Activated CD4-positive, CD25-positive, alpha-beta regulatory T cell treated with anti-CD3 and anti-CD28 coated beads, Interleukin-2, amount 50 U/mL, for 16 hours (primary cell): ENCODE measurements around the gene PADI2.
"Not testable (repeated sequence)": the region's sequence is repeated elsewhere in the genome, so short reads cannot be mapped to it uniquely, and the experiment has no call there.

ENCODE experiments used
- DNase-seq: peaks from one replicate; pipeline ENCODE4 v3.0.0-alpha.2; 2020; ENCODE audit warnings: low read depth, low spot score

The PADI2 gene

GRCh38 chr1:17084787-17085186 is 34.5 kb downstream of the PADI2 start:
- no peak for DNase-seq

GRCh38 chr1:17082761-17083160 is 36.5 kb downstream of the PADI2 start:
- no peak for DNase-seq

DNA sequence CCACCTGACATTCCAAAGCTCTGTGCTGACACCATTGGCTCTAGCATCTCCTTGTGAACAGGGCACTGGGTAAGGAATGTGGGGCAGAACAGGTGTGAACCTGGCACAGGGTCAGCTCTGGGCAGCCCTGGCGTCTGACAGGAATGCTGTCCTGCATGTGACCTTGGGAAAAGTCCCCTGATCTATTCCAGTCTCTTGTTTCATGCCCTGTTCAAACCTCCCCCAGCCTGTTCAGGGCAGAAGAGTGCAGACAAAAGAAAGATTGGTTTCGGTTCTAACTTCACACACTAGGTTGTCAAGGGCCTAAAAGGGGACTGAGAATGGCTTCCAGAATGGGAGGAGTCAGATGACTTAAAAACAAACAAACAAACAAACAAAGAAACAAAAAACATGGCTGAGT is 37.8 kb downstream of the PADI2 start:
- DNase-seq: no peak

DNA sequence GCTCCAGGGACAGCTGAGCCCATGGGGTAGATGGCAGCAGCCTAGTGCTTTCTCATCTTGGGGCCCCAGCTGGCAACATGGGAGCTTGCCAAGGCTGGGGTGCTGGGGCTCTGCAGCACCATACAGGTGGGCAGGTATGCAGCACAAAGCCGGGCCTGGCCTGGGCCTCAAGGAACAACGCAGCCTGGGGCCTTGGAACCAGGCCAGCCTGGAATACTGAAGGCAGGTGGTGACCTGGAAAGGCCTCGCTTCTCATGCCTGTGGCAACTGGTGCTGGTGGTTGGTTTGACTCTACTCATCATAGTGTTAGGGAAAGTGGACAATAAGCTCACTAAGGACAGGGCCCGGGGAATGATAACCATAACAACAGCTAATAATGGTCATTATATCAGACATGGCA is 38.4 kb downstream of the PADI2 start:
- no peak for DNase-seq

GRCh38 chr1:17080085-17080759 is 39.0 kb downstream of the PADI2 start:
- DNase-seq: no peak

DNA sequence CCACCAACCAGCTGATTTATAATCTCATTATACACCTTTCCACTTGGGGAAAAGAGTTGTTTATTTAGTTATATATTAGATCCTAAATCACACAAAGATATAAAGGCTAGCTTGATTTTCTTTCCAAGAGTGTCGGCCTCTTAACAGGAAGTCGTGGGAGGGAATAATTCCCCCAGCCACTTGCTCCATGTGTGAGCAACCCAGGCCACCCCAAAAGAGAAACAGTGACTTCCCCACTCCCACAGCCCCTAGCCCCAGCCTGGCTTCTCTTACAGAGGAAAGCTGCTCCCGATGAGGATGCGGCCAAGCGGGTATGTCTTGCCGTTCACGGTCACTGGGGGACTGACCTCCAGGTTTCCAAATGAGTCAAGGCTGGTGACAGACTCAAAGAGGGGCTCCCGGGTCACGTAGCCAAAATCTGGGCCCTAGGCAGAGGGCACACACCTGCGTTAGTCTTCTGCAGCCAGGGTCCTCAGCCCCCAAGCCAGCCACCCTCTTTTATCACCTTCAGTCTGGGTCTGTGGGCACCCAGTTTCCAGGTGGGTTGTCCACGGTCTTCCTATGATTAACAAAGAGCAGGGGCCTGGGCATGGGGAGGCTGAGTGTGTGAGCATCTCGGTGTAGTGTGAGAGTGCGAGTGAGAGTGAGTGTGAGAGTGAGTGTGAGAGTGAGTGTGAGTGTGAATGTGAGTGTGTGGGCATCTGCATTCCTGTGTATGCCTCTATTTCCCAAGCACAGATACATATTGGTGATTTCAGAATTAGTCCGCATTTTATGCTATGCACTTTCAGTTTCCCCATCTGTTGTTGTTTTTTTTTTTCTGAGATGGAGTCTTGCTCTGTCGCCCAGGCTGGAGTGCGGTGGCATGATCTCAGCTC is 40.0 kb downstream of the PADI2 start:
- no peak for DNase-seq

- no peak for DNase-seq
Measured at GRCh38 chr1:17075470-17076255, 43.6 kb downstream of the PADI2 start.

DNA sequence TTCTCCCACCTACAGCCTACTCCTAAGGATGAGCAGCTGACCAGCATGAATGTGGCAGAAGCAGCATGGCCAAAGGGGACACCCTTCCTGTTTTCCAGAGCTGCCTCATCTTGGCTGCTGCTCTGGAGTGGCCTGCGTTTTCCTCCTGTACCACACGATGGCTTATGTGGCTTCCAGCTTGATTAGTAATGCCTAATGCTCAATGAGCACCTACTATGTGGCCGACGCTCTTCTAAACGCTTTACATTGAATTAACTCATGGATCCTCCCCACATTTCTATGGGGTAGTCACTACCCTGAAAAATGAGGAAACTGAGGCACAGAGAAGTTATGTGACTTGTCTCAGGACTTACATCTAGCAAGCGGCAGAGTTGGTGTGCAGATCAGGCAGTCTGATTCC is 47.5 kb downstream of the PADI2 start:
- DNase-seq: no peak

DNA sequence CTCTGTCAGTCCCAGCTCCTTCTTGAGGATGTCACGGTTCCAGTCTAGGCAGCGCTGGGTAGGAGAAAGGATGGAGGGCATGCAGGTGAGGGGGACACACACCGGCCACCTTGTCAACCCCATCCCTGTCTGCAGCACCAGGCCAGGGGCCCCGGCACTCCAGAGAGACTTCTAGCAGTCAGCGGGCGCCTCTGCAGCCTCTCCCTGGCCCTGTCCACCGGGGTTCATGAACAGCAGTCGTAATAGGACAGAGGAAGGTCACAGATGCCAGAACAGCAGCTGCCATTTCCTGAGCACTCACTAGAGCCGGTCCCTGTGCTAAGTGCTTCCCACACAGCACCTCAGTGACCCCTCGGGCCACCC is 49.1 kb downstream of the PADI2 start:
- no peak for DNase-seq

DNA sequence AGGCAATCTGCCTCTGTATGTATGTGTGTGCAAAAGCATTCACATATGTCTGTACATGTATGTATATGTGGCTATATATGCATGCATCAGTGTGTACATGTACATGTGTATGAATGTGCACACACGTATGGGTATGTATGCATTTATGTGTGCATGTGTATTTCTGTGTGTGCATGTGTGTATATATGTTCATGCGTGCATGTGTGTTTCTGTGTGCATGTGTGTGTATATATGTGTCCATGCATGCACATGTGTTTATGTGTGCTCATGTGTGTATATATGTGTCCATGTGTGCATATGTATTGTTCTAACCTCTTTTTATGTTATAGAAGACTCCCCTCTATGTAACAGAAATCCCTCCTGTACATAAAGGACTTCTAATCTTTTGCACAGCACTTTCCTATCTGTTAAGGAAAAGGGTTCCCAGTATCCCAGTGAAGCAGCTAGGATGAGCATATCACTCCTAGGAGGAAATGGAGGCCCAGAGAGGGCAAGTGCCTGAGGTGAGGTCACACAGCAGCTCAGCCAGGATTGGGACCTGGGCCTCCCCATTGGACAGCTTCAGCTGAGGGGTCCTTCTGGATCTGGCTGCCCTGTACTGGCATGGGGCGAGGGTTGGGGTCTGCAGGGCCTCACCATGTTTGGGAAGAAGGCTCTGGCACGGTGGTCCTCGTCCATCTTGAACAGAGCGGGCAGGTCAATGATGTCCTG is 49.6 kb downstream of the PADI2 start:
- no peak for DNase-seq

- DNase-seq: no peak
Measured at GRCh38 chr1:17068789-17069188, 50.5 kb downstream of the PADI2 start.

DNA sequence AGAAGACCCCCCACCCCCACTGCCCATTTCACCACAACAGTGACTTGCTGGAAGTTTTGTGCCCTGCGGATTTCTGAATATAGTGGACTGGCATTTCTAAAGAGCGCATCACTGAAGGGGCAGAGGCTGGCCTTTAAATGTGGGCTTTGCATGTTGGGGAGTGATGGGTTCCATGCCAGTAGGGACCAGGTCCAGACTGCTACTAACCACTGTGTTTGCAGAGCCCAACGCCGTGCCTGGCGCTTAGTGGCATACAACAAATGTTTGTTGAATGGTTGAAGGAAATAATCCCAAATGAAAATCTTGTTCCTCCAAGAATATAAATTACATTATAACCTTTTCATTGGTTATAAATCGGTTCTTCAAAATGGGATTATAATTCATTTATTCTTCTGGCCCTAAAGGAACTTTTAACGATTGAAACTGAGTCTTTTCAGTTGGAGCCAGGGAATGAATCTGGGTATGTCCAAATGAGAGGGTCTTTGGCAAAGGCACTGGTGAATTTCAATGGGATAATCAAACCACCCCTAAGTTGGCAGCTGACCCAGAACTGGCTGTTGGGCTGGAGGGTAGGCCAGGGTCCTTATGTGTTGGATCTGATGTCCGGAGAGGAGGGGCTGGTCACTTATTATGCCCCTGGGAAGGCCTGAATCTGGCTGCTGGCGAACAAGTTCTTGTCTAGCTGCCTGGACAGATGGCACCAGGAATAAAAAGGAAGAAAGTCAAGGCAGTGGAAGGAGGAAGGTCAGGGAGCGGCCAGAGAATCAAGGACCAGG is 51.6 kb downstream of the PADI2 start:
- DNase-seq: no peak

- no peak for DNase-seq
Measured at GRCh38 chr1:17067069-17067426, 52.2 kb downstream of the PADI2 start.

DNA sequence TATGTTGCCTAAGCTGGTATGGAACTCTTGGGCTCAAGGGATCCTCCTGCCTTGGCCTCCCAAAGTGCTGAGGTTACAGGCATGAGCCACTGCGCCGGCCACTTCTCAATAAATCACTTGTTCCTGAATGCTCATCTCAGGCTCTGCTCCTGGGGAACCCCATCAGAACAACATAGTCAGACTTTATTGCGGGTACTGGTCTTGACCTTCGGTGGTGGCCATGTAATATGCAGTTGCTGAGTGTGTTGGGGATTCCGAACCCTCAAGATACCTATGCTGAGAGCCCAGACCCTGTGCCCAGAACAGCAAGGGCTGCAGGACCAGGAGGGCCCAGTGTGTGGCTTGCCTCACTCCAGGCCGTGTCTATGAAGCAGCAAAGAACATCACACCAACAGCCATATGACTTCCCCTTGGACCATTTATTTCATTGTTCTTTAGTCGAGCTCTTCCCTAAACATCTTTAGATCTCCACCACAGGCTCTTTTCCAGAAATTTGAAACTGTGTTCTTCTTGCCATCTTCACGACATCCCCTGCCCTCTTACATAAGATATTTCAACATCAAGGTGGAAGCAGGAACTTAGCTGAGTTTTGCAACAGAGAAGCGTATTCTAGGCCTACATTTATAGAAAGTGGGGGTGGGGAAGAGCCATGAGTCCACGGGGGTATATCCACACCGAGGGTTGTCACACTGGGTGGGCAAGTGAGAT is 52.7 kb downstream of the PADI2 start:
- DNase-seq: no peak

- DNase-seq: no peak
Measured at GRCh38 chr1:17065666-17066065, 53.6 kb downstream of the PADI2 start.

GRCh38 chr1:17062751-17063150 is 56.5 kb downstream of the PADI2 start:
- not testable (repeated sequence) for DNase-seq

DNA sequence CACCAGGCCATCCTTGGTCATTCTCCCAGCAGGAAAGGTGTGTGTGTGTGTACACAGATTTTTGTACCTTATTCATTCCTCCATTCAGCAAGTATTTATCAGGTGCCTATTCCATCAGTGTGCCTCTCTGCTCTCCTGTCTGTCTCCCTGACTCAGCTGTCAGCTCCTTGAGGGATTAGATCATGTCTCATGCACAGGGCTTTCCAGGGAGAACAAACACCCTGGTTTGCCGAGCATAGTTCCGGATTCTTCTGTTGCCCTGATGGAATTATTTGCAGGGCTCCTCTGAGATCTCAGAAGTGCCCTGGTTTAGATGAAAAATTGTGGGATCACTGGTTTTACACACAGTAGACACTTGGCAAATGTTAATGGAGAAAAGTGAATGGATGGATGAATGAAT is 57.4 kb downstream of the PADI2 start:
- DNase-seq: no peak

DNA sequence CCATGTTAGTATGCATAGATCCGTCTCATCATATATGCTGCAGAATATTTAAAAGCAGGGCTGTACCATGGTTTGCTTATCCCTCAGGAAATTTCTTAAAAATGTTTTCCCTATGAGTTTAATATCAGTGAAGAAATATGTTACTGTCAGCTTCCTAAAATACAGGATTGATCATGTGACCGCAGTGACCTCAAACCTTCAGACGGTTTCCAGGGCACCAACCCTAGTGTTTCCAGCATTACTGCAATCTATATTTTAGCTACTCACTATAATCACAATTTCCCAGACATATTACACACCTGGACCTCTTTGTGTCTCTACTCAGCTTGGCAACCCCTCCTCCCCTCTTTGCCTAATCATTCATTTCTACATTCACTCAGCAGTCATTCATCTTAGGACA is 57.8 kb downstream of the PADI2 start:
- DNase-seq: no peak

GRCh38 chr1:17060306-17060749 is 58.9 kb downstream of the PADI2 start:
- DNase-seq: no peak
